GM18498 (cell line): ENCODE data around the gene C5orf24.
"Not testable (repeated sequence)": the region's sequence is repeated elsewhere in the genome, so short reads cannot be mapped to it uniquely, and the experiment has no call there.

Experiments
- ATAC-seq: cut with Tn5 transposase; IDR thresholded peaks from one replicate; pipeline ENCODE4 v1.9.1; 2021; ENCODE audit warnings: mild to moderate bottlenecking, moderate library complexity; ENCODE audit not compliant: unreplicated experiment

Gene C5orf24

GRCh38 chr5:134856465-134856864 is 10.7 kb downstream of the C5orf24 start:
- not testable (repeated sequence) for ATAC-seq

- no peak for ATAC-seq
Observed at GRCh38 chr5:134857401-134857800, 11.6 kb downstream of the C5orf24 start.

GRCh38 chr5:134864707-134865106 is 18.9 kb downstream of the C5orf24 start:
- no peak for ATAC-seq

GRCh38 chr5:134873494-134873893 is 27.7 kb downstream of the C5orf24 start:
- ATAC-seq = no peak

- peak; percentile 82 for ATAC-seq
Observed at GRCh38 chr5:134873987-134874830, 28.4 kb downstream of the C5orf24 start, which contains the start of gene TXNDC15. Gene TXNDC15 (plus strand): TSS chr5:134874371. CDS start chr5:134874428, 57 bp downstream.

- peak; percentile 32 for ATAC-seq
Observed at GRCh38 chr5:134874831-134875655, 29.3 kb downstream of the C5orf24 start.

- peak; percentile 44 for ATAC-seq
Observed at GRCh38 chr5:134877159-134877558, 31.4 kb downstream of the C5orf24 start.

GRCh38 chr5:134878403-134878802 is 32.6 kb downstream of the C5orf24 start:
- no peak for ATAC-seq

GRCh38 chr5:134879456-134879855 is 33.7 kb downstream of the C5orf24 start:
- no peak for ATAC-seq

GRCh38 chr5:134880937-134881336 is 35.2 kb downstream of the C5orf24 start:
- not testable (repeated sequence) for ATAC-seq

- ATAC-seq = not testable (repeated sequence)
Observed at GRCh38 chr5:134881711-134882110, 35.9 kb downstream of the C5orf24 start.

- no peak for ATAC-seq
Observed at GRCh38 chr5:134887593-134888159, 41.9 kb downstream of the C5orf24 start.

- no peak for ATAC-seq
Observed at GRCh38 chr5:134889335-134889734, 43.6 kb downstream of the C5orf24 start.

- no peak for ATAC-seq
Observed at GRCh38 chr5:134891473-134891872, 45.7 kb downstream of the C5orf24 start.

GRCh38 chr5:134892282-134892681 is 46.5 kb downstream of the C5orf24 start:
- no peak for ATAC-seq

- no peak for ATAC-seq
Observed at GRCh38 chr5:134892926-134893325, 47.2 kb downstream of the C5orf24 start.

- no peak for ATAC-seq
Observed at GRCh38 chr5:134893748-134894505, 48.2 kb downstream of the C5orf24 start.

GRCh38 chr5:134902071-134902801 is 56.5 kb downstream of the C5orf24 start:
- no peak for ATAC-seq

GRCh38 chr5:134904610-134905245 is 59.0 kb downstream of the C5orf24 start, which contains the start of gene PCBD2:
Gene PCBD2 (plus strand): TSS chr5:134905131. CDS start chr5:134905140, 9 bp downstream.
- peak; percentile 84 for ATAC-seq
